ENCODE measurements around the gene CDH13. TPM values are rescaled to one million over a fixed set of nuclear protein-coding genes. Genes with fewer than 3 reads are reported as not detected.
A peak's percentile ranks its signal among the peaks of the same experiment; 100 is the strongest.

Gene CDH13
- total RNA-seq, 2 experiments from 2014 or later: not detected

DNA sequence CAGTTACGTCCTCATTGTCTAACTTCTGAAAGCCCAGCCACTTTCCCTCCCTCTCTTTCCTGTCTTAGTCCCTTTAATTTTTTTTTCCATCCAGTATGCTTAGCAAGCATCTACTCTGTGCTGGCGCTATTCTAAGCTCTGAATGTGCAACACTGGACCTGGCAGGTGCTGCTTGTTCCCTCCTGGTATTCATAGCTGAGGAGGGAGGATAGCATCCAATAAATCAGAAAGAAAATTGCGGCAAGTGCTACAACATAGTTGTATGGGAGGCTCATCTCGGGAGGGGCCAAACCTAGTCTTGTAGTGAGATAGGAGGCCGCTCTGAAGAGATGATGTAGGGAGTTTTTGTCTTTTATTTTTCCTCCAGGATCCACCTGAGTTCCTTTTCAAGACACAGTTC lies 723.7 kb downstream of the CDH13 start:
- no peaks in the 10 kb centered on the region for H3K27me3 Mint-ChIP-seq
- no peaks in the 10 kb centered on the region for H3K9me3 Mint-ChIP-seq (ENCODE audit: low read depth)
- DNase-seq: no peak
- intact Hi-C loops (cut with DNase I, micrococcal nuclease): no loop called here
- ChIA-PET POLR2A (interaction anchor here (0.6 kb wide), 1 partner anchor 285 kb away, joined by 6 read pairs; no protein-coding TSS in a partner anchor), CTCF (interaction anchor here (0.7 kb wide), 1 partner anchor 429 kb away, joined by 3 read pairs; no protein-coding TSS in a partner anchor)
- H3K36me3 Mint-ChIP-seq (ENCODE audit: low read depth): no peaks in the 10 kb centered on the region
- no peak for ATAC-seq
- no peak overlapping the region for H3K4me3 Mint-ChIP-seq
- no peaks in the 10 kb centered on the region for H3K4me1 Mint-ChIP-seq
- H3K27ac Mint-ChIP-seq: no peak overlapping the region

DNA sequence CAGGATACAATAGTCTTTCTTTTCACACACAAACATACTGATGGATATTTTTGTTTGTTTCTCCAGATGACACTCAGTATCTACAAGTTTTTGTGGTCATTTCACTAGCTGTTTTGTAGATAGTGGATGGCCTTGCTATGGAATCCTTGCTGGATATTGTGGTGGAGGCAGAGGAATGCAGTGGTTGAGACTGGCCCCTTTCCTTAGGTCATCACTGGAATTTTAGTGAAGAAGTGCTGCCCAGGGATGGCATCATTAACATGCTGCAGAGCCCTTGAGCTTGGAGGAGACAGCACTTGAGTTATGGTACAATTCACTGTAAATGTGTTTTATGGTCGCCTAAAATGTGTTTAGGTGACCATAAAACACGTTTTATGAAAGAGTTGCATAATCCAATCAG lies 725.1 kb downstream of the CDH13 start:
- ChIA-PET POLR2A (no interaction called here), CTCF (no interaction called here)
- Mint-ChIP-seq H3K27me3 (no peaks in the 10 kb centered on the region), H3K36me3 (ENCODE audit: low read depth) (no peaks in the 10 kb centered on the region), H3K4me3 (no peak overlapping the region), H3K27ac (no peak overlapping the region), H3K4me1 (no peaks in the 10 kb centered on the region), H3K9me3 (ENCODE audit: low read depth) (no peaks in the 10 kb centered on the region)
- ATAC-seq: no peak
- intact Hi-C loops (cut with DNase I, micrococcal nuclease): no loop called here
- DNase-seq: no peak

DNA sequence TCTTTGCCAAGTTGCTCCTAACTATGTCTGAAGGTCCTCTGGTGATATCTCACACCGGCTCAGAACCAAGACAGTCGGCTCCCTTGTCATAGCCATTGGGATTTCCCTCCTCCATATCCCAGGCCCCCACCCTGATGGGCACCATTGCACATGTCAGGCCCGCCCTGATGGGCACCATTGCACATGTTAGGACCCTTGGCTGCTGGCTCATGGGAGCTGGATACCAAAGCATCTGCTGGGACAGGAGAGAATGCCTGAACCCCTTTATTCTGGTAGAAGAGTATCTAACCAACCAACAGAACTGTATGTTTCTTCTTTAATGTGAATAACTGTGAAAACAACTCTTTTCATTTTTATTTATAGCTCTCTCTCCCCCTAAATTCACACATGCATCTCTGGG lies 726.5 kb downstream of the CDH13 start:
- CTCF ChIA-PET: no interaction called here
- Mint-ChIP-seq H3K4me3 (no peak overlapping the region), H3K36me3 (ENCODE audit: low read depth) (no peaks in the 10 kb centered on the region), H3K4me1 (no peaks in the 10 kb centered on the region), H3K9me3 (ENCODE audit: low read depth) (no peaks in the 10 kb centered on the region), H3K27ac (no peak overlapping the region), H3K27me3 (no peaks in the 10 kb centered on the region)
- ATAC-seq (no peak), DNase-seq (no peak)
- POLR2A ChIA-PET: no interaction called here
- intact Hi-C loops (cut with DNase I, micrococcal nuclease): no loop called here

DNA sequence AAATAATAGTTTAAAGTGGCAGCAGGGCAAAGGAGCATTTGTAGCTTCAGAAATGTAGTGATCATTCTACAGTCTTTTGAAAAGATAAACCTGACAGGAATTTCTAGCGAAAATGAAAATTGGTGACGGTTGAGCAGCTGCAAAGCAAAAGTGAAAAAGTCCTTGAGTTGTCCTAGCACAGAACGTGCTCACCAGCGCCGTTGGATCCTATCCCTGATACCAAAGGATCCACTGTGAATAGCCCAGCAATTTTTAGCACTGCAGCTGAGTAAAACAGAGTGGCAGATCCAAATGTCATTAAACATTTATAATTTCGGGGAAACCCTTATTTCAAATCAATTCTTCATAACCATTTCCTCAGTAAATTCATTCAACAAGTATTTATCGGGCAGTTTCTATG lies 727.2 kb downstream of the CDH13 start:
- ATAC-seq: no peak
- no peaks in the 10 kb centered on the region for H3K9me3 Mint-ChIP-seq (ENCODE audit: low read depth)
- intact Hi-C loops (cut with DNase I, micrococcal nuclease): no loop called here
- ChIA-PET CTCF (no interaction called here), POLR2A (no interaction called here)
- no peaks in the 10 kb centered on the region for H3K4me1 Mint-ChIP-seq
- H3K36me3 Mint-ChIP-seq (ENCODE audit: low read depth): no peaks in the 10 kb centered on the region
- no peak for DNase-seq
- H3K27ac Mint-ChIP-seq: no peak overlapping the region
- no peaks in the 10 kb centered on the region for H3K27me3 Mint-ChIP-seq
- no peak overlapping the region for H3K4me3 Mint-ChIP-seq

DNA sequence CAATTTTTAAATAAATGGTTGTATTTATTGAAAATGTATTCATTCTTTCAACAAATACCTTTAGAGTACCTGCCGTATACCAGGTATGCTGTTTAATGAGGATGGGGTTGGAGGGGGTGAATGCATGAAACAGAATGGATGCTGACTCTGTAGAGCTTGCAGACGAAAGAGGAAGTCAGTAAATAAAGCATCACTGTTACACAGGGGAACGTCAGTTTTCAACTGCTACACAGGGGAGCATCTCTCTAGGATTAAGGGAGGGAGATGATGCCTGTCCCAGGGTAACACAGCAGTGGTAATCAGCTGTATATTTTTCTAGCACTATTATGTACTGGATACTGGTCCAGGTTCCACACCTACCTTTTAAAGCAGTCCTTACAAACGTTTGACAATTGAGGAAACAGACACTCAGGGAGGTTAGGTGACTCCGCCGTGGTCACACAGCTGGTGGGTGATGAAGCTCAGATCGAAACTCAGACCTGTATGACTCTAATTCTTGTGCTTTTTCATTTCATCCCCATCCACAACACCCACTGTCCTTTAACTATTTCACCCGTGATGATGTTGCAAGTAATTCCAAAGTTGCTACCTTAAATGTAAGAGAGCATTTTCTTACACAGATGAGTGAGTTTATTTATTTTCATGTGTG lies 728.9 kb downstream of the CDH13 start:
- intact Hi-C loops (cut with DNase I, micrococcal nuclease): no loop called here
- Mint-ChIP-seq H3K27ac (no peak overlapping the region), H3K27me3 (no peaks in the 10 kb centered on the region), H3K36me3 (ENCODE audit: low read depth) (no peaks in the 10 kb centered on the region), H3K4me1 (no peaks in the 10 kb centered on the region), H3K4me3 (no peak overlapping the region), H3K9me3 (ENCODE audit: low read depth) (no peaks in the 10 kb centered on the region)
- DNase-seq (peak; percentile 15), ATAC-seq (peak; percentile 9)
- POLR2A ChIA-PET: no interaction called here
- CTCF ChIA-PET: interaction anchor here (0.7 to 1.2 kb wide), 3 partner anchors 10 to 26 kb away, joined by 3 to 4 read pairs (median 3); no protein-coding TSS in a partner anchor

DNA sequence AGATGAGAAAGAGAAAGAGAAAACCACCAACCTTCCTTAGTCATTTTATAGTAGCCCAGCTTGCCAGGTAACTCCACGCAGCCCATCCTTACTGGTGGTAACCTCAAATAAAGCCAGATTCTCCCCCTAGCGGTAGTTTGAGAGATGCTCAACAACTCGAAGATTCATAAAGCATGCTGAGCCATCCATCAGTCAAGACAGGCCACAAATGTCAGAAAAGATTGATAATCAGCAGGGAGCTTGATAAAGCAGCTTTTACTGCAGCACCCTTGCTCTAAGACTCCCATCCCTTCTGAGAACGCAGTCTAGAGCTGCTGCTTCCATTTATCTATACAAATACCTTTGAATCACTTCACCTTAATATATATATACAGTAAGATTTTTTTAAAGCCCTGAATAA lies 729.5 kb downstream of the CDH13 start:
- DNase-seq (peak; percentile 34), ATAC-seq (peak; percentile 42)
- ChIA-PET CTCF (interaction anchor here (0.7 to 1.0 kb wide), 3 partner anchors 10 to 13 kb away, joined by 3 to 4 read pairs (median 3); no protein-coding TSS in a partner anchor), POLR2A (no interaction called here)
- intact Hi-C loops (cut with DNase I, micrococcal nuclease): no loop called here
- no peak overlapping the region for H3K4me3 Mint-ChIP-seq
- no peaks in the 10 kb centered on the region for H3K9me3 Mint-ChIP-seq (ENCODE audit: low read depth)
- no peak overlapping the region for H3K27ac Mint-ChIP-seq
- H3K27me3 Mint-ChIP-seq: no peaks in the 10 kb centered on the region
- H3K36me3 Mint-ChIP-seq (ENCODE audit: low read depth): no peaks in the 10 kb centered on the region
- H3K4me1 Mint-ChIP-seq: no peaks in the 10 kb centered on the region

DNA sequence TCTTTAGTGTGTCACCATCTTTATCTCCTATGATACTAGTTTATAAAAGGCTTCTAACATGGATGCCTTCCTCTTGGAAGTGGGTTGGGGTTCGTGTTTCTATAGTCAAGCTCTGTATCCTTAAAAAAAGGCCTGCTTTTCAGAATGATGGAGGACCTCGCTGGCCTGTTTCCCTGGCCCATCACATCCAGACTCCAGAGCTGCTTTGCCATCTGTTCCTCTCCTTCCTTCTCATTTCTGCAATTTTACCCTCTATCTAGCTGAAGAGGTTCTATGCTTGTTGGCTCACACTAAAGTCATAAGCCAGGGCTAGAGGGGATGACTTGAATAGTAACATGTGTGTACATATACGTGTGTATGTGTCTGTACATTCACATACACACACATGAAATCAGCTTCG lies 730.2 kb downstream of the CDH13 start:
- H3K4me1 Mint-ChIP-seq: no peaks in the 10 kb centered on the region
- no peak for DNase-seq
- intact Hi-C loops (cut with DNase I, micrococcal nuclease): no loop called here
- no peaks in the 10 kb centered on the region for H3K9me3 Mint-ChIP-seq (ENCODE audit: low read depth)
- H3K27ac Mint-ChIP-seq: no peak overlapping the region
- ATAC-seq: no peak
- no peaks in the 10 kb centered on the region for H3K36me3 Mint-ChIP-seq (ENCODE audit: low read depth)
- no peaks in the 10 kb centered on the region for H3K27me3 Mint-ChIP-seq
- H3K4me3 Mint-ChIP-seq: no peak overlapping the region
- CTCF ChIA-PET: interaction anchor here (0.8 kb wide), 2 partner anchors 9 to 271 kb away, joined by 3 read pairs; no protein-coding TSS in a partner anchor
- POLR2A ChIA-PET: no interaction called here

DNA sequence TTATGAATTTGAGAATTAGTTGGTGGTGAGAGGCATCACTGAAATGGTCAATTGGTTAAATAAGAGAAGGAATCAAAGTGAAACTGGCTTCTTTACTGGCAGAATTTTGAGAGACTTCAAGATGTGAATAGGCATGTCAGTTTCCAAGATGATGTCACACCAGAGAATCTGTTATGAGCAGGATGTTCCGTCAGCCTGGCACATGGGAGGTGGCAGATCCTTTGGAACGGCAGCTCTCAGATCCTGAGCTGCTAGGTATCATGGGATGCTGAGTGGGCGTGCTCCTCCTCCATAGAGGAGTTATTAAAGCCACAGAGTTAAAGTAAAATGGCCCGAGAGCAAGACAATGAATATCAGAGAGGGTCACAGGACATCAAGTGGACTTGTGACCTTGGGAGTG lies 736.8 kb downstream of the CDH13 start:
- no peaks in the 10 kb centered on the region for H3K9me3 Mint-ChIP-seq (ENCODE audit: low read depth)
- no peak for DNase-seq
- no peak overlapping the region for H3K4me3 Mint-ChIP-seq
- POLR2A ChIA-PET: no interaction called here
- H3K27me3 Mint-ChIP-seq: peaks cover 2% of the 10 kb centered on the region
- intact Hi-C loops (cut with DNase I, micrococcal nuclease): no loop called here
- CTCF ChIA-PET: no interaction called here
- no peak overlapping the region for H3K27ac Mint-ChIP-seq
- H3K36me3 Mint-ChIP-seq (ENCODE audit: low read depth): no peaks in the 10 kb centered on the region
- no peaks in the 10 kb centered on the region for H3K4me1 Mint-ChIP-seq
- no peak for ATAC-seq

DNA sequence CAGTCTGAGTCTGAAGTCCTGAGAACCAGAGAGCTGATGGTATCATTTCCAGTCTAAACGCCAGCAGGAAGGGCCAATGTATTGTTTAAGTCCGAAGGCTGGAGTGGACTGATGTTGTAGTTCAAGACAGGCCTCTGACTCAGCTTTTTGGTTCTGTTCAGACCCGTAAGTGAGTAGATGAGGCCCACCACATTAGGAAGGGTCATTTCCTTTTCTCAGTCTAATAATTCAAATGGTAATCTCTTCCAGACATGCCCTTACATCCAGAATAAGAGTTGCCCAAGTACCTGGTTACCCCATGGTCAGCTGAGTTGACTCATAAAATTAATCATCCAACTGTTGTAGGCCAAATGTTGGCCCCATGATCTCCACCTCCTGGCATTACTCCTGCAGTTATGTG lies 738.4 kb downstream of the CDH13 start:
- Mint-ChIP-seq H3K27ac (no peak overlapping the region), H3K4me3 (no peak overlapping the region), H3K4me1 (no peaks in the 10 kb centered on the region), H3K27me3 (peaks cover 5% of the 10 kb centered on the region), H3K36me3 (ENCODE audit: low read depth) (no peaks in the 10 kb centered on the region), H3K9me3 (ENCODE audit: low read depth) (peaks cover 2% of the 10 kb centered on the region)
- ATAC-seq: no peak
- ChIA-PET POLR2A (no interaction called here), CTCF (no interaction called here)
- no peak for DNase-seq
- intact Hi-C loops (cut with DNase I, micrococcal nuclease): no loop called here

DNA sequence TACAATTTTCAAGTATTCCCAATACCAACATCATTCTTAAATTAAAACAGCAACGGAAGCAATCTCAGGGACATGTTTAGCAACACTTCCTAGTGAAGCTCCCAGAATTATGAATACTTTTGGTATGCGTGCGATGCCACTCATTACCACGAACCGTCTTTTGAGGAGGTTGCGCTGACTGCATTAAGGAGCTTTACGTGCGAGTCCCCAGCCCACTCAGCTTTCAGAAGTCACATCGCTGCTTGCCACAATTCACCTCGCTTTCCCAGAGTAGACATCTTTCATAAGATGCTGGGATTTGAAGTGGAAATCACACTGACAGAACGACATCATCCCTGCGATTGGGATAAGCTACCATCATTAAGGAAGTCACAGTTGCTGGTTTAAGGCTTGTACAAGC lies 739.5 kb downstream of the CDH13 start:
- Mint-ChIP-seq H3K9me3 (ENCODE audit: low read depth) (peaks cover 2% of the 10 kb centered on the region), H3K27me3 (peaks cover 5% of the 10 kb centered on the region), H3K36me3 (ENCODE audit: low read depth) (no peaks in the 10 kb centered on the region), H3K4me3 (no peak overlapping the region), H3K4me1 (no peaks in the 10 kb centered on the region), H3K27ac (no peak overlapping the region)
- ATAC-seq (no peak), DNase-seq (no peak)
- intact Hi-C loops (cut with DNase I, micrococcal nuclease): no loop called here
- ChIA-PET CTCF (interaction anchor here (0.6 to 0.8 kb wide), 2 partner anchors 10 kb away, joined by 3 read pairs; no protein-coding TSS in a partner anchor), POLR2A (no interaction called here)

DNA sequence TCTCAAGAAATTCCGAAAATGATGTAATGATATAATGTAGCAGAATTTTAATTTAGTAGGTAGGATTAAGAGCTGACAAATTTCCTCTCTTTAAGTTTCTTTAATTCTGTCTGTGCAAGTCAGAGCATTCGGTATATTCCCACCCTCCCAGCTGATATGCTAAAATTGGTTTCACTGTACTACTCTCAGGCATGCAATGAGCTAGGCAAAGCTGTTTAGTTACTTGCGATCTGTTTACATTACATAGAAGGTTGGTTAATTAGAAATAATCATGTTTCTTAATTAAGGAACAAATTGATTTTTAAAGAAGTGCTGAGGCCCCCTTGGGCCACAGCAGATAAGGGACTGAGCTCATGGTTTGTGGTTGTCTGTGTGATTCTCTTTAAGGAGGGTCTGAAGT lies 748.2 kb downstream of the CDH13 start:
- ChIA-PET CTCF (interaction anchor here (0.6 kb wide), 1 partner anchor 629 kb away, joined by 3 read pairs; no protein-coding TSS in a partner anchor), POLR2A (no interaction called here)
- Mint-ChIP-seq H3K27ac (no peak overlapping the region), H3K27me3 (no peaks in the 10 kb centered on the region), H3K36me3 (ENCODE audit: low read depth) (no peaks in the 10 kb centered on the region), H3K4me1 (no peaks in the 10 kb centered on the region), H3K9me3 (ENCODE audit: low read depth) (no peaks in the 10 kb centered on the region), H3K4me3 (no peak overlapping the region)
- ATAC-seq (no peak), DNase-seq (no peak)
- intact Hi-C loops (cut with DNase I, micrococcal nuclease): no loop called here

DNA sequence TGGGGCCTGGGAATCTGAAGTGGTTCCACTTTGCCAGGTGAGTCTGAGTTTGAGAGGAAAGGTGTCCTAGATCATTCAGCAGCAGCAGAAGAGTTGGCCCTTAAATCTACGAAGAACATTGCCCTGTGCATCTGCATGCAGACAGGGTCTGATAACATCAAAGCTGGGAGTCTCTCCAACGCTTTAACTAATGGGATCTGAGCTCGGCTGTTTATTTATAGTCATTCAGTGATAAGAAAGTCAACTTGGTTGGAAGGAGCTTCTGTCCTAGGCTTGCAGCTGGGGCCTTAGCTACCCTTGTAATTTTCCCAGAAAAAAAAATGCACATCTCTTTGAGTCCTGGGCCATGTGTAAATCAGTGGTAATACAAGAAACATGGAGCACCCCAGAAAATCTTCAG lies 763.0 kb downstream of the CDH13 start:
- Mint-ChIP-seq H3K36me3 (ENCODE audit: low read depth) (no peaks in the 10 kb centered on the region), H3K4me3 (no peak overlapping the region), H3K4me1 (no peaks in the 10 kb centered on the region), H3K27ac (no peak overlapping the region), H3K27me3 (no peaks in the 10 kb centered on the region), H3K9me3 (ENCODE audit: low read depth) (peaks cover 7% of the 10 kb centered on the region)
- no peak for DNase-seq
- intact Hi-C loops (cut with DNase I, micrococcal nuclease): no loop called here
- ChIA-PET POLR2A (no interaction called here), CTCF (no interaction called here)
- no peak for ATAC-seq
